H7 (cell line): ENCODE results near the gene SORBS2. TPM values are rescaled to one million over a fixed set of nuclear protein-coding genes. Genes with fewer than 3 reads are reported as not detected.
A peak's percentile ranks its signal among the peaks of the same experiment; 100 is the strongest.

Experiments used
- DNase-seq: peaks from one replicate; pipeline ENCODE4 v3.0.0; 2012
- H3K27me3 ChIP-seq: 2 replicates; pipeline ENCODE4 v1.6.0; 2011; ENCODE audit warnings: mild to moderate bottlenecking, low read length; ENCODE audit not compliant: control insufficient read depth, insufficient read depth
- H3K36me3 ChIP-seq: replicated peaks from 2 replicates; pipeline ENCODE4 v1.5.1; 2011; ENCODE audit warnings: low read length; ENCODE audit not compliant: control insufficient read depth, insufficient read depth
- H3K4me3 ChIP-seq: 2 replicates; pipeline ENCODE4 v1.5.1; 2011; ENCODE audit warnings: low read depth, mild to moderate bottlenecking, control low read depth, low read length, moderate library complexity; ENCODE audit not compliant: insufficient read depth
- total RNA-seq: library from RNA; depleted of rRNA; stranded (reverse); fragments of >200 nt; shearing (Covaris generic); gene quantifications from 2 replicates; pipeline ENCODE4 v1.2.3, GENCODE V29; 2014

The SORBS2 gene
- total RNA-seq, 1 experiment from 2014 or later, result 6.8 TPM

- no peak overlapping the region for H3K4me3 ChIP-seq
- H3K36me3 ChIP-seq, result no peaks in the 10 kb centered on the region; the same call in 1 of the 2 replicates
Observed at GRCh38 chr4:185666156-185666555, 145.8 kb downstream of the SORBS2 start.

GRCh38 chr4:185665655-185666054 lies 146.3 kb downstream of the SORBS2 start:
- DNase-seq, result no peak
- Histone ChIP-seq H3K4me3 (no peak overlapping the region), H3K27me3 (no peaks in the 10 kb centered on the region), H3K36me3 (no peaks in the 10 kb centered on the region; the same call in 1 of the 2 replicates)

More at GRCh38 chr4:185666156-185666555, 145.8 kb downstream of the SORBS2 start:
- no peaks in the 10 kb centered on the region for H3K27me3 ChIP-seq
- DNase-seq, result no peak

GRCh38 chr4:185664481-185664880 lies 147.5 kb downstream of the SORBS2 start:
- H3K36me3 ChIP-seq, result no peaks in the 10 kb centered on the region; the same call in 1 of the 2 replicates

GRCh38 chr4:185662030-185662778 lies 149.8 kb downstream of the SORBS2 start:
- H3K4me3 ChIP-seq, result no peak overlapping the region
- no peaks in the 10 kb centered on the region; the same call in 1 of the 2 replicates for H3K36me3 ChIP-seq
- H3K27me3 ChIP-seq, result no peaks in the 10 kb centered on the region
- DNase-seq, result no peak

More at GRCh38 chr4:185664481-185664880, 147.5 kb downstream of the SORBS2 start:
- no peak for DNase-seq
- H3K4me3 ChIP-seq, result no peak overlapping the region
- H3K27me3 ChIP-seq, result no peaks in the 10 kb centered on the region

DNA sequence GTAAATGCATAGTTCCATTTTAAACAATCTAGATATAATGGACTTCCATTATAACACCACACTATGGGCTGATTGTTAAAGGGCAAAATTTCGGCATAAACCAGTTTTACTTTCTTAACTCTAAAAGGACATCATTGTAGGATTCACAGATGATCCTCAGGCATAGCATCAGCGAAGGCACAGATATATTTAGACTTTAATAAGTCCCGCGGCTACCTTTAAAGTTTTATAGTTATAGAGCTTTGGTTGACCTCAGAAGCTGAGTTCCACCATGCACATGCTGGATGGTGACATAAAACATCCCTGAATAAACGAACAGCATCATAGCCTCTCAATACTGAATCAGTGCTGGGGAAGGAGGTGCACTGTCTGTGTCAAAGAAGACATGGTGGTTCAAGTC lies 151.7 kb downstream of the SORBS2 start:
- no peaks in the 10 kb centered on the region; the same call in 1 of the 2 replicates for H3K36me3 ChIP-seq
- no peak overlapping the region for H3K4me3 ChIP-seq
- H3K27me3 ChIP-seq, result no peaks in the 10 kb centered on the region
- no peak for DNase-seq

GRCh38 chr4:185657699-185658098 lies 154.3 kb downstream of the SORBS2 start:
- no peak for DNase-seq
- Histone ChIP-seq H3K36me3 (no peaks in the 10 kb centered on the region; the same call in 1 of the 2 replicates), H3K27me3 (no peaks in the 10 kb centered on the region), H3K4me3 (no peak overlapping the region)

DNA sequence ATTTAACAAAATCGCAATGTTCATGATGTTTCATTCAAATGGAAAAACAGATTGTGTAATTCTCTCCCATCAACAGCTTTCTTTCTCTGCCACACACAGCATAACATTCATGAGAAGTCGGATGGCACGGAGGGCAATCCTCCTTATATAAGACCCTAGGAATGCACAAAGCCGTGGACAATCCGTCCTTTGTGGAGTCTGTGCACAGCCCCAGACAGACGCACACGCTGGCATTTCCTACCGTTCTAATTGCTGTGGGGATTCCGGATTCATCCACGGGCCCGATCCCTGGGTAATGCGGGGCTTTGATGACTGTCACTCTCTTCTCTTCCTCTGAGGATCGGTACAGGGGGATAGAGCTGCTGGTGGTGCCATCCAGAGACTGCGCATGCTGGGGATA lies 154.8 kb downstream of the SORBS2 start:
- no peaks in the 10 kb centered on the region for H3K27me3 ChIP-seq
- DNase-seq, result no peak

GRCh38 chr4:185656467-185656931 lies 155.5 kb downstream of the SORBS2 start:
- DNase-seq, result peak; percentile 41
- Histone ChIP-seq H3K4me3 (no peak overlapping the region), H3K27me3 (no peaks in the 10 kb centered on the region), H3K36me3 (no peaks in the 10 kb centered on the region; the same call in 1 of the 2 replicates)

More for the DNA sequence above, 154.8 kb downstream of the SORBS2 start:
- Histone ChIP-seq H3K4me3 (no peak overlapping the region), H3K36me3 (no peaks in the 10 kb centered on the region; the same call in 1 of the 2 replicates)

DNA sequence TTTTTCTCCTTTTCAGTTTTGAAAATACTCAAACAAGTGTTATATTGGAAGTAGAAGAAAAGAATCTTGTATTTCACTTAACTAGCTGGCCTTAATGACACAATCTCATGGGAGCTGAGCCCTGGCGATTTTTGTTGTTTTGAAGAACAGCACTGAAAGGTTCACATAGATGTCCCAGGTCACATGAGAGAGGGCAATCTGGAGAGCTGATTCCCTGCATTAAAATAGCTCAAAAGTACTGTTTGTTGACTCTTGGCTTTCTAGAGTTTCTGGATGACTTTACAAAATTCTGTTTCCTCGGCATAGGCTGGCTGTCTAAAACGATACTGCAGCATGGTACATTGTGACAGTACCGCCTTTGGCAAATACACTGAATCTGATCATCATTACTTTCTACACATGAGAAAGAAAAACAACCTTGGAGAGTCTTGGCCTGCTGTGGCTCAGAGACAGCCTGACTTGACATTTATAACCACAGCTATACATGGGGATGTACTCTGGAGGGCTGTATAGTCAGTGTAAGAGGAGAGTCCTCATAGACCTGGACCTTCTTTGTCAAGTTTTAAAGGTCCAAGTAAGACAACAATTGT lies 156.9 kb downstream of the SORBS2 start:
- Histone ChIP-seq H3K27me3 (no peaks in the 10 kb centered on the region), H3K4me3 (no peak overlapping the region), H3K36me3 (no peaks in the 10 kb centered on the region)
- DNase-seq, result no peak

DNA sequence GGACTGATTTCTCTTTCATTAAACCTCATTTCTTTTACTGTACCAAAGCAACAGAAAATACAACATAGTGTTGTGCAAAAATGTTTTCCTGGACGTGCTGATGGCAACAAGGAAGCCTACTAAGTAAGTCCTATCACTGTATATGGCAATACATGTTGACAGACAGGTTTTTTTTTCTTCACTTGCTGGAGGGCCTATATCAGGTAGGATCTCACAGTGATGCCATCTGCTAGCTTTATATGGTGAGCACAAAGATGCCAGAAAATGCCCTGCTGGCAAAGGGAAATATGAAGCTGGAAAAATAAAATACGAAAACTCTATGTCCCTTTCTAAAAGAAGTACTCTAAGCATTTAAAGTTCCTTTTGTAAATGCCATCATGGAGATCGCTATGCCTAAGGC lies 157.7 kb downstream of the SORBS2 start:
- no peaks in the 10 kb centered on the region for H3K36me3 ChIP-seq
- no peak overlapping the region for H3K4me3 ChIP-seq
- DNase-seq, result no peak
- no peaks in the 10 kb centered on the region for H3K27me3 ChIP-seq

GRCh38 chr4:185651851-185652250 lies 160.1 kb downstream of the SORBS2 start:
- DNase-seq, result no peak
- no peaks in the 10 kb centered on the region for H3K36me3 ChIP-seq
- H3K27me3 ChIP-seq, result no peaks in the 10 kb centered on the region
- H3K4me3 ChIP-seq, result no peak overlapping the region

DNA sequence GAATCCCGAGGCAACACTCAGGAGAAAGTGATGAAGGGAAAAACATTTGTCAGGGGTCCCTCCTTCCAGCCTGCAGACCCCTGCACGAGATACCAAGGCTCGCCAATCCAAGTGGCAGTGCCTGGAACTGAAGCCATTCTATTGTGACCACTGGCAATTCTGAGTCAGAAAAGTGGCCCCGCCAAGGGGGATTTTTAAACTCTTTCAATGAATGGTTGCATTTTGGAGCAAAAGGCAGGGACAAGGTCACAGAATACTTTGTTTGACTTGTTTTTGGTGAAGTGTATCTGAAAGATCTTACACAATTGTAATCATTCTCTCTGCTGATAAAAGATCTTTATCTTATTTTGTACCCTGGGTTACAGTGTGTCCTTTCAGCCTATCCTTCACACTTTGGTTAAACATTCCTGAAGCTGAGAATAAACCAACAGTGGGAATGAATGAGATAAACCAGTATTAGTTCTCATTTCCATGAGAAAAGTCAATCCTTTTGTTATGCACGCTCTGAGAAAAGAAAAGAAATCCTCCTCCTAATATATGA lies 160.8 kb downstream of the SORBS2 start:
- no peak for DNase-seq
- no peak overlapping the region for H3K4me3 ChIP-seq
- H3K27me3 ChIP-seq, result no peaks in the 10 kb centered on the region
- H3K36me3 ChIP-seq, result no peaks in the 10 kb centered on the region

DNA sequence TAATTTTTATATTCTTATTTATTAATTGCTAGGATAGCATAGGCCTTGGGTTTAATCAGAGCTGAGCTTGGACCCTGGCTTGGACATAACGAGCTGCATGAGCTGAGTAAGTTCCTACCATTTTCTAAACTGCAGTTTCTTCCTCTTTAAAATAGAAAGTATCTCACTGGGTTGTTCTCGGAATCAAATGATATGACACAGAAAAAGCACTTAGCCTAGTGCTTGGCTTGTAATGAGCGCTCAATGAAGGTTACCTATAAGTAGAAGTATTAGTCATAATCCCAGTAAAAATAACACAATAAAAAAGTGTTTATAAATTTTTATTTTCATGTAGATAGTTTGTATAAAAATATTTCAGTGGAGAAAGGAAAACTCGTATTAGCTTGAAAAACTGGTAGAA lies 163.4 kb downstream of the SORBS2 start:
- Histone ChIP-seq H3K36me3 (no peaks in the 10 kb centered on the region), H3K4me3 (no peak overlapping the region), H3K27me3 (no peaks in the 10 kb centered on the region)
- DNase-seq, result no peak

DNA sequence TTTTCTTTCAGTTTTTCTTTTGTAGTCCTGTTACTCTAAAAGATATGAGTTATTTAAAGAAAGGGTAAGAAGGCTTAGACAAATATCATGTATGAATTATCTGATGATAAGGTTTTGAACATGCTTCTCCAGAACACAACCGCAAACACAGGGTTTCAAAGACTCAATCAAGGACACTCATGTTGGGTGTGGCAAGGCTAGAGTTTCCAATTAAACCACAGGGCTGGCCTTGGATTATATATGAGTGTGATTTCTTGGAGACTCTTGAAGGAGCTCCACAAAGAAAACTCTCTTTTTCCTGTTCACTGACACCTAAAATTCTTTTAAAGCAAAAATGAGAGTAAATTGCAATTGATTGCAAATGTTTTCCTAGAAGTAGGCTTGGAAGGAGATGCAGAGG lies 166.6 kb downstream of the SORBS2 start:
- no peak for DNase-seq
- Histone ChIP-seq H3K36me3 (no peaks in the 10 kb centered on the region), H3K4me3 (no peak overlapping the region), H3K27me3 (no peaks in the 10 kb centered on the region)

DNA sequence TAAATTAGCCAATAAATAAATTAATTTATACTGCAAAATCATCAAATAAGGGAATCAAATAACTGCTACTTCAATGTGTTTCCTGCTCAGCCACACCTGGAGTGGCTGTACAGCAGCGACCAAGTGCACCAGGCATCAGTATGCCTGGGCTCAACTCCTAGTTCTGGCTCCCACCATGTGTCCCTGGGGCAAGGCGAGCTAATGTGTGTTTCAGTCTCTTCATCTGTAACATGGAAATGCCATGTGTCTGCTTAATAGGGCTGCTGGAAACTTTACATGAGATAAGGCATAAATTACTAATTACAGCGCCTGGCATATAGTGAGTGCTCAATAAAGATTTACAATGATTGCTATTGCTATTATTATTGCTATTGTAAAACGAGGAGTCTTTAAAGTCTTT lies 167.6 kb downstream of the SORBS2 start:
- Histone ChIP-seq H3K27me3 (no peaks in the 10 kb centered on the region), H3K36me3 (no peaks in the 10 kb centered on the region), H3K4me3 (no peak overlapping the region)
- DNase-seq, result no peak
